OCI-LY3 (cell line): Measurements from ENCODE around the gene NDUFA6.

Source experiments
- CTCF ChIP-seq: fragments of 200-600, 300-600 bp; sonication (generic); IDR thresholded peaks from 2 replicates; pipeline ENCODE4 v1.5.1; 2014; ENCODE audit warnings: antibody characterized with exemption, low read length, low read depth
- EZH2phosphoT487 ChIP-seq: fragments of 200-600 bp; shearing (Covaris generic); IDR thresholded peaks from 2 replicates; pipeline ENCODE4 v1.6.1; 2018; ENCODE audit warnings: antibody characterized with exemption, mixed run types, low read depth

GRCh38 chr22:42065438-42066125 lies 25.0 kb downstream of the NDUFA6 start:
- TF ChIP-seq CTCF (no peak), EZH2phosphoT487 (no peak)
